Keratinocyte (primary cell): Measurements from ENCODE around the gene YWHAB.

ENCODE experiments used
- EZH2 ChIP-seq: IDR thresholded peaks from one replicate; pipeline ENCODE4 v1.6.1; 2012; ENCODE audit warnings: inconsistent platforms, mild to moderate bottlenecking, low read length, moderate library complexity
- TF ChIP-seq, protein P1 (sequence below), 3 experiments: IDR thresholded peaks in 1 of 3; conservative IDR thresholded peaks in 1 of 3; optimal IDR thresholded peaks in 1 of 3; 2 replicates in 2 of 3; 3 replicates in 1 of 3; pipeline versions ENCODE3 to v1.5.1; 2011; ENCODE audit warnings: low read length in 3 of 3, mild to moderate bottlenecking in 3 of 3, moderate library complexity in 2 of 3, control low read depth in 1 of 3, inconsistent platforms in 1 of 3; ENCODE audit not compliant: insufficient read depth in 2 of 3; ENCODE audit errors: extremely low read depth in 1 of 3

DNA sequence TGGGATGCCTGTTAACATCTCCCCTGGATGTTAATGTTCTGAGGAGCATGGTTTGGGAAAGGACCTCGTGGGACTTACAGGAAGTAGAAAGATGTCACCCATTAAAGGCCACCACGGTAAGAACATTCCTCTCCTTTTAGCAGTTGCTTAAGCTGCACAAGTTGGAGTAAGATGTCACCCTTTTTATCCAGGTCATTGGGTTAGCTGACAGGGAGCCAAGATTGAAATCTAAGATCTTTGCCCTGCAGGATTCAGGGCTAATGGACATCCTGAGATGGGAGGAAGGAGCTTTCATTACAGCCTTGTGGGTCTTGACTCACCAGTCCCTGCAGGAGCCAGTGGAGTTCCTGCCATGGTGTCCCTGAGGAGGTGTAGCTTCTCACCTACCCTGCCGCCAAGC is 46.4 kb downstream of the YWHAB start:
- TF ChIP-seq, protein P1, sequence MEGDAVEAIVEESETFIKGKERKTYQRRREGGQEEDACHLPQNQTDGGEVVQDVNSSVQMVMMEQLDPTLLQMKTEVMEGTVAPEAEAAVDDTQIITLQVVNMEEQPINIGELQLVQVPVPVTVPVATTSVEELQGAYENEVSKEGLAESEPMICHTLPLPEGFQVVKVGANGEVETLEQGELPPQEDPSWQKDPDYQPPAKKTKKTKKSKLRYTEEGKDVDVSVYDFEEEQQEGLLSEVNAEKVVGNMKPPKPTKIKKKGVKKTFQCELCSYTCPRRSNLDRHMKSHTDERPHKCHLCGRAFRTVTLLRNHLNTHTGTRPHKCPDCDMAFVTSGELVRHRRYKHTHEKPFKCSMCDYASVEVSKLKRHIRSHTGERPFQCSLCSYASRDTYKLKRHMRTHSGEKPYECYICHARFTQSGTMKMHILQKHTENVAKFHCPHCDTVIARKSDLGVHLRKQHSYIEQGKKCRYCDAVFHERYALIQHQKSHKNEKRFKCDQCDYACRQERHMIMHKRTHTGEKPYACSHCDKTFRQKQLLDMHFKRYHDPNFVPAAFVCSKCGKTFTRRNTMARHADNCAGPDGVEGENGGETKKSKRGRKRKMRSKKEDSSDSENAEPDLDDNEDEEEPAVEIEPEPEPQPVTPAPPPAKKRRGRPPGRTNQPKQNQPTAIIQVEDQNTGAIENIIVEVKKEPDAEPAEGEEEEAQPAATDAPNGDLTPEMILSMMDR (optimal IDR thresholded peaks at IDR 0.05 in 1 of 3, IDR thresholded peaks at IDR 0.05 in 1 of 3, conservative IDR thresholded peaks at IDR 0.05 in 1 of 3; ENCODE audit: extremely low read depth in 1 of 3, insufficient read depth in 2 of 3, low read length in 3 of 3): no peak
- no peak for TF ChIP-seq EZH2
